DMS53 (cell line): ENCODE data around the gene ZNF408.
"Not testable (repeated sequence)": the region's sequence is repeated elsewhere in the genome, so short reads cannot be mapped to it uniquely, and the experiment has no call there.

ENCODE experiments used
- DNase-seq: peaks from one replicate; lab custom pipeline; 2025; lab: John Stamatoyannopoulos, UW

The ZNF408 gene

GRCh38 chr11:46697723-46698122 is 3.1 kb upstream of the ZNF408 start:
- no peak for DNase-seq

GRCh38 chr11:46698597-46698996 is 2.2 kb upstream of the ZNF408 start:
- DNase-seq: no peak

- peak; percentile 32 for DNase-seq
Observed at GRCh38 chr11:46701078-46701654, 335 bp downstream of the ZNF408 start.

- DNase-seq: no peak
Observed at GRCh38 chr11:46705070-46705688, 4.3 kb downstream of the ZNF408 start.

- DNase-seq: no peak
Observed at GRCh38 chr11:46706886-46707285, 6.1 kb downstream of the ZNF408 start.

- not testable (repeated sequence) for DNase-seq
Observed at GRCh38 chr11:46709351-46709750, 8.5 kb downstream of the ZNF408 start.

- DNase-seq: no peak
Observed at GRCh38 chr11:46710821-46711269, 10.0 kb downstream of the ZNF408 start.

- no peak for DNase-seq
Observed at GRCh38 chr11:46711303-46711702, 10.5 kb downstream of the ZNF408 start.

- DNase-seq: no peak
Observed at GRCh38 chr11:46712874-46713576, 12.2 kb downstream of the ZNF408 start.

- not testable (repeated sequence) for DNase-seq
Observed at GRCh38 chr11:46717825-46718154, 17.0 kb downstream of the ZNF408 start.

GRCh38 chr11:46718155-46719019 is 17.6 kb downstream of the ZNF408 start:
- DNase-seq: peak; percentile 91

- DNase-seq: peak; percentile 28
Observed at GRCh38 chr11:46719048-46719542, 18.3 kb downstream of the ZNF408 start, which contains the start of gene F2. F2 (plus strand) TSS chr11:46719213; CDS start chr11:46719236, 23 bp downstream.

- DNase-seq: no peak
Observed at GRCh38 chr11:46719543-46720218, 18.9 kb downstream of the ZNF408 start.

- DNase-seq: no peak
Observed at GRCh38 chr11:46721286-46721685, 20.5 kb downstream of the ZNF408 start.

GRCh38 chr11:46722566-46723358 is 21.9 kb downstream of the ZNF408 start:
- DNase-seq: no peak

GRCh38 chr11:46723359-46723680 is 22.5 kb downstream of the ZNF408 start:
- DNase-seq: no peak

GRCh38 chr11:46724088-46724487 is 23.3 kb downstream of the ZNF408 start:
- no peak for DNase-seq

GRCh38 chr11:46725338-46726205 is 24.7 kb downstream of the ZNF408 start:
- no peak for DNase-seq

- no peak for DNase-seq
Observed at GRCh38 chr11:46726206-46726862, 25.5 kb downstream of the ZNF408 start.
